Gastroesophageal sphincter (tissue), 3 donors: ENCODE data around the gene KCTD8.

Experiments
- CTCF ChIP-seq, 4 experiments: fragments of 200-600 bp in 2 of 4; fragments of 450-650 bp in 2 of 4; sonication (generic) in 1 of 4; IDR thresholded peaks; one replicate each; pipeline ENCODE4 v1.5.1; 2017 to 2019; ENCODE audit warnings: antibody characterized with exemption in 4 of 4, mild to moderate bottlenecking in 2 of 4, moderate library complexity in 2 of 4
- POLR2A ChIP-seq, 2 donors: fragments of 450-650 bp; IDR thresholded peaks; one replicate each; pipeline ENCODE4 v1.6.1; 2017; ENCODE audit warnings: antibody characterized with exemption in 2 of 2, mild to moderate bottlenecking in 2 of 2, moderate library complexity in 1 of 2

- TF ChIP-seq CTCF (IDR thresholded peaks at IDR 0.05) (no peak), POLR2A (IDR thresholded peaks at IDR 0.05) (no peak)
Observed at GRCh38 chr4:44446801-44447562, 1.6 kb downstream of the KCTD8 start.
